GM19438 (cell line): ENCODE results near the gene H2AZ1.
A peak's percentile ranks its signal among the peaks of the same experiment; 100 is the strongest.

ENCODE experiments used
- ATAC-seq: cut with Tn5 transposase; IDR thresholded peaks from one replicate; pipeline ENCODE4 v1.9.1; 2021; ENCODE audit warnings: low read depth; ENCODE audit not compliant: unreplicated experiment

H2AZ1 gene

DNA sequence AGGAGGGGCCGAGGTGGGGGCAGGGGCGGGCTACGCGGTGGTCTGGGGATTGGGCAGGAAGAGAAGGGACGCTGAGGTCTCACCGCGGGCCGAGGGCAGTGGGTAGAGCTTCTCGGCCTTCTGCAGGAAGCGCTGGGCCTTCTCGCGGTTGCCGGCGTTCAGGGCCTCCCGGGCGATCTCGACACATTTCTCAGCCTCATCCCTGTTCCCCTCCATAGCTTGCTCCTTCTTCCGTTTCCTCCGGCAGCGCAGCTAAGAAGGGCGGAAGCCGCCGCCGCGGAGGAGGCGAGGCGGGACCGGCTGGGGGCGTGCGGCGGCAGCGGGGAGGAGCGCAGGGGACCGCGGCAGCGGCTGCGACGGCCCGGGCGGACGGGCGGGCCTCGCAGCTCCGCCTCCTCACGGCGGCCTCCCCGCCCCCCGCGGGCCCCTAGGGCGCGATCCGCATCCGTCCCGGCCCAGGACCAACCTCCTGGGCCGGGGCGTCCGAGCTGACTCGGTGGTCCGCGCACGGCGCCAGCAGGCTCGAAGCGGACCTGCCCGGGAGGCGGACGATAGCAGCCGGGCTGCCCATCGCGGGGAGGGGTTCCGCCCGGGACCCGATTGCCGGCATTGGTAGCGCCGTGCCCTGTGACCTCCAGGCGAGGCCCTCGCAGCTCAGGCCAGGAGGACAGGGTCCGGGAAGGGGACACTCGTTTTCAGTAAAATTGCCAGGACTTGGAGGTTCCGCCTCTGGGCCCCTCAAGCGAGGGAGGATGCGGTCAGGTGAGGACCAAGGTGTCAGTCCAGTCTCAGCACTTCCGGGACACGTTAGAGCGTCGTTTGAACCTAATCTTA is 3.5 kb downstream of the H2AZ1 start, which contains the start of gene DNAJB14:
Gene DNAJB14 (minus strand): TSS at position 263 of the 834 bp plus-strand sequence. CDS start 47 bp downstream, at position 216.
- peak; percentile 44 for ATAC-seq

DNA sequence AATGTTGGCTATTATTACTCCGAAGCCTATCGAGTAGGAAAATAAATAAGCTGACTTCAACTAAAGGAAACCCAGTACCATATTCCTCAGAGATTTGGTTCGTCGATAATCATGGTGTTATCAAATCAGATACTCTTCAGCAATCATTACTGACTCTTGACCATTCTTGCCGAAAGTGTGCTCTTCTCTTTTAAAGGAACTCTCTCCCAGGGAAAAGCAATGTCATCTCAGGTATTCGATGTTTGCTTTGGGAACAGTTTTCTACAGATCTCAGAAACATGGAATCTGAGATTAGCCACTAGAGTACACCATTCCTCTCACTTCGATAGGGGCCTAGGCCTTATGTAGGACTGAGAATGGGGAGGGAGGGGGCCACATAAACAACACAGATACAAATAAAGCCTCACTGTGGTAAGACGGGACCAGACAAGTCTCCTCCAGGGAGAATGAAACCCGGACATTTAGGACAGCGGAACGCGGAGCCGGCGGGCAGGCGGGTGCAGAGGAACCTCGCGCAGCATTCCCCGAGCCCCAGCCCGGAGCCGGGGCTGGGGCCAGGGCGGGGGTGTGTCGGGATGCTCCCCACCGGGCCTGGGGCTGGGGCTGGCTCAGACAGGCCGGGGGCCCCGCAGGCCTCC is 4.2 kb downstream of the H2AZ1 start:
- peak; percentile 2 for ATAC-seq

DNA sequence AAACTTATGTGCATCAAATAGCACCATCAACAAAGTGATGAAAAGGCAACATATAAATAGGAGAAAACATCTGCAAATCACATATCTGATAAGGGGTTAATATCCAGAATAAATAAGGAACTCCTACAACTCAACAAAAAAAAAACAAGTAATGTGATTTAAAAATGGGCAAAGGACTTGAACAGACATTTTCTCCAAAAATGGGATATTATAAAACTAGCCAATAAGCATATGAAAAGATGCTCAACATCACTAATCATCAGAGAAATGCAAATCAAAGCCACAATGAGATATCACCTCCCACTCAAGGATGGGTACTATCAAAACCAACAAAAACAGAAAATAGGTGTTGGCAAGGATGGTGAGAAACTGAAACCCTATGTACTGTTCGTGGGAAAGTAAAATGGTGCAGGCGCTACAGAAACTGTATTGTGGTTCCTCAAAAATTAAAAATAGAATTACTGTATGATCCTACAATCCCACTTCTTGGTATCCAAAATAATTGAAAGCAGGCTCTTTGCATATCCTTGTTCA is 6.1 kb downstream of the H2AZ1 start:
- no peak for ATAC-seq

DNA sequence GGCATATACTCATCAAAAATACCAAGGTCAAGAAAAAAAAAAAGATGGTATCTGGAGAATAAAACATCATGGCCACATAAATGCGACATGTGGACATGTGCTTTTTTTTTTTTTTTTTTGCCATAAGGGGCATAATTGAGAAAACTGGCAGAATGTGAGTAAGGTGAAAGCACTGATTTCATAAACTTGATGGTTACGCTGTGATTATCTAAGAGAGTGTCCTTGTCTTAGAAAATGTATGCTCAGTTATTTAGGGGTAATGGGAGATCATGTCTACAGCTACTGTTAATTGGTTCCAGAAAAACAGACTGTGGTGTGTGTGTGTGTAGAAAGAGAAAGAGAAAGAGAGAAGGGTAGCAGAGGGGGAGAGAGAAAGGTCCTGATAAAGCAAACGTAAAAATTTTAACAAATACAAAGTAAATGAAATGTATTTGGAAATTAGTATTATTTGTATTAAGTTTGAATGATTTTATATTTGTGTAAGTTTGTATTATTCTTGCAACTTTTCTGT is 11.8 kb downstream of the H2AZ1 start:
- ATAC-seq, result no peak

DNA sequence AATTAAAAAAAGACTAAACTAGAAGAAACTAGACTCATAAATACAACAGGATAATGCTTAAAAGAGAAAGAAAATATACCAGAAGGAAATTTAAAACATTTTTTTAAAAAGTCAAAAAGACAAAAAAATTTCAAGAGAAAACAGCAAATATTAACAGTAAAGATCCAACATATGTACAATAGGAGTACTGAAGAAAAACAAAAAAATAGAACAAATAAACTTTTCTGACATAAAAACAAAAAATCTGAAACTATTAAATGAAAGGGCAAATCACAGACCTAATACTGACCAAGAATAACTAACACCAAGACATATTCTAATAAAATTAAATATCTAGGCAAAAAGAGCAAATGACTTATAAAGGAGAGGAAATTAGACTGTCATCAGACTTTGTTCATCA is 15.2 kb downstream of the H2AZ1 start:
- ATAC-seq, result no peak

DNA sequence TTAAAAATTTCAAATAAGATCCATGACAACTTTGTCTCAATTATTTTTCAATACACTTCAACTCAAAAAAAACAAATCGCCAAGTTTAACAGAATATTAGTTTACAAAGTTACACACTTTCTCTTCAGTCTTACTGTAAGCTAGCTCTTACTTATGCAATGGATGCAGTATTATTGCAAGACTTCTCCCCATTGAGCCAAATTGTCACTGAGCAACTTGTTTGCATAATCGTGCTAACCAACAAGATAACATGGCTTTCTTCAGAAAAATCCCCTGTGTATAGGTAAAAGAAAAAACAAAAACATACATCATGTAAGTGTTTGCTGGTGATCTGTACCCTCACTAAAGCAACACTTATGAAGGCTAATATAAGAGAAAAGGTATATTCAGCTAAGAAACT is 22.5 kb downstream of the H2AZ1 start:
- ATAC-seq, result no peak

DNA sequence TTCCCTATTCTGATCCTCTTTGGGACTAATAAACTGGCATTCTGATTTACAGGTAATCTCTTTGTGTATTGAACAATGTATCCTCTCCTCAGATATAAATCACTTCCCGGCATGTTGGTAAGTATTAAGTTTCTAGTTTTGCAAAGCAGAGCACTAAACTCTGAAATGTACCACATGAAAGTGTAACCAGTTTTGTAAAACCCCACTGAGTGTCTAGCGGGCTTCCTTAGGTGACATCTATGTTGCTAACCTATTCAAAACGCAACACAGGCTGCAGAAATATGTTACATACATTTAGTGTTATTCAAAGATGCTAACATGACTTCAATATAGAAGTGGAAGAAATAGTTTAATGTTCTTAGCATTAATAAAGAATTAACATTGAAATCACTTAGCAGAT is 28.9 kb downstream of the H2AZ1 start:
- no peak for ATAC-seq

DNA sequence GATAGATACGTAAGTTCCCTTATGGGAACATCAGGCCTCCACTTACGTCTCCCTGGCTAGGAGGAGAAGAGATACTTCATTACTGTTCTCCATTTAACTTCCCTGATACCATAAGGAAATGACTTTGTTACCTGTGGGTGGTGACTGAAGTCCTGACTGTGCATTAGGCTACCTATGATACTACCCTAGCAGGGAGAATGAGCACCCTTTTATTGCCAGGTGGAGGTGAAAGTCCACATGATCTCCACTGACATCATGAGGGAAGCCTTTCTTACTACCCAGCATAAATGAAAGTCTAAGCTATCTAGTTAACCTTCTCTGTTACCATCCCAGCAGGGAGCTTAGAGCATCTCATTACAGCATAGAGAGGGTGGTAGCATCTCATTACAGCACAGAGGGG is 31.4 kb downstream of the H2AZ1 start:
- no peak for ATAC-seq

DNA sequence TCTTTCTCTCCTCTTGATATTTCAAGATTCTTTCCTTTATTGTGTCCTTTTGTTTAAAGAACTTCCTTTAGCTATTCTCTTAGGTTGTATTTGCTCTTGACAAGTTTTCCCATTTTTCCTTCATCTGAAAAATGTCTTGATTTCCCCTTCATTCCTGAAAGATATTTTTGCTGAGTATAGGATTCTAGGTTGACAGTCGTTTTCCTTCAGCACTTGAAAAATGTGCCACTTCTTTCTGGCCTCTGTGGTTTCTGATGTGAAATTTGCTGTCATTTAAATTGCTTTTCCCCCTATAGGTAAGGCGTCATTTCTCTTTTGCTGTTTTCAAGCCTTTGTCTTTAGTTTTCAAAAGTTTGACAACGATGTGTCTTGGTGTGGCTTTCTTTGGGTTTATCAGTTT is 32.5 kb downstream of the H2AZ1 start:
- ATAC-seq, result no peak

DNA sequence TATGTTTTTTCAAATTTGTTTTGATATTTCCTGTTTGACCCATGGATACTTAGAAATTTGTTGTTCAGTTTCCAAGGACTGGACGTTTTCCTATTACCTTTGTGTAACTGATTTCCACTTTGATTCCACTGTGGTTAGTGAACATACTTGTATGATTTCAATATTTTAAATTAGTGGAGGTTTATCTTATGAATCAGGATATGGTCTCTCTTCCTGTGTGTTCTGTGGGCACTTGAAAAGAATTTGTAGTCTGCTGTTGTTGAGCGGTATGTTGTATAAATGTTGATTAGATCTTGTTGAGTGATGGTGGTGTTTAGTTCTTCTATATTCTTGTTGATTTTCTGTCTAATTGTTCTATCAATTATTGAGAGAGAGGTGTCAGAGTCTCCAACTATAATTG is 34.6 kb downstream of the H2AZ1 start:
- ATAC-seq, result no peak
